HUES64 (cell line): ENCODE measurements around the gene TAGLN.

Experiments used
- H3K27ac ChIP-seq: 2 replicates; pipeline ENCODE4 v1.7.0; 2013; ENCODE audit warnings: low read depth, low read length, inconsistent platforms
- H3K27me3 ChIP-seq: 2 replicates; pipeline ENCODE4 v1.6.1; 2013; ENCODE audit warnings: mild to moderate bottlenecking, low read length; ENCODE audit not compliant: insufficient read depth
- H3K36me3 ChIP-seq: 2 replicates; pipeline ENCODE4 v1.6.1; 2013; ENCODE audit warnings: mild to moderate bottlenecking, low read length; ENCODE audit not compliant: insufficient read depth
- H3K4me1 ChIP-seq: 2 replicates; pipeline ENCODE4 v1.6.1; 2013; ENCODE audit warnings: mild to moderate bottlenecking, low read length, moderate library complexity; ENCODE audit not compliant: insufficient read depth
- H3K4me3 ChIP-seq: 2 replicates; pipeline ENCODE4 v1.5.1; 2013; ENCODE audit warnings: mild to moderate bottlenecking, low read length, moderate library complexity
- H3K9ac ChIP-seq: 2 replicates; pipeline ENCODE4 v1.6.1; 2013; ENCODE audit warnings: mild to moderate bottlenecking, low read depth, low read length
- H3K9me3 ChIP-seq: 2 replicates; pipeline ENCODE4 v1.6.1; 2013; ENCODE audit warnings: low read depth, low read length; ENCODE audit not compliant: insufficient read depth
- WGBS: fragments of 150-250, 120-280 bp; methylation state at CpG from one replicate; pipeline ENCODE4 v1.1.7; 2013; ENCODE audit warnings: missing lambda C conversion rate; 5-methylcytosine and 5-hydroxymethylcytosine counted together

The TAGLN gene

DNA sequence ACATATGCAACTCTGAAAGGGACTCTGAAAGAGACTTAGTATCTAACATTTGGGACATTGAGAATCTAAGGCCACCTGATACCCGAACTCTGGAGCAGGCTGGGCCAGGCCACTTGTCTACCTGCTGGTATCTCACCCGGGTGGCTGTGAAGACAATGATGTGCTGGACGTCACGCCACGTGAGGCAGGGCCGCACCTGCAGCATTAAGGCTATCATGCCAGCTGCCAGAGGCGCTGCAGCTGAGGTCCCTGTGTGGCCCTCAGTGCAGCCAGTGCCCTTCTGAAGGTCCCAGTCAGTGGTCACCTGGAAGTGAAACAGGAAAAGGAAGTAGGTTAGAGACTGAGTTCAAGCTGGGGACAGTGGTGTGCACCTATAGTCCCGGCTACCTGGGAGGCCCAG, 20.3 kb downstream of the TAGLN start:
- H3K4me3 ChIP-seq, result no peak overlapping the region
- H3K4me1 ChIP-seq, result peaks cover 11% of the 10 kb centered on the region; the same call in 1 of the 2 replicates
- no peak overlapping the region for H3K9ac ChIP-seq
- WGBS, result 94% methylated on average over 8 of the region's 8 CpGs
- peaks cover 67% of the 10 kb centered on the region for H3K36me3 ChIP-seq
- H3K27ac ChIP-seq, result no peak overlapping the region
- no peaks in the 10 kb centered on the region for H3K9me3 ChIP-seq
- no peaks in the 10 kb centered on the region for H3K27me3 ChIP-seq

DNA sequence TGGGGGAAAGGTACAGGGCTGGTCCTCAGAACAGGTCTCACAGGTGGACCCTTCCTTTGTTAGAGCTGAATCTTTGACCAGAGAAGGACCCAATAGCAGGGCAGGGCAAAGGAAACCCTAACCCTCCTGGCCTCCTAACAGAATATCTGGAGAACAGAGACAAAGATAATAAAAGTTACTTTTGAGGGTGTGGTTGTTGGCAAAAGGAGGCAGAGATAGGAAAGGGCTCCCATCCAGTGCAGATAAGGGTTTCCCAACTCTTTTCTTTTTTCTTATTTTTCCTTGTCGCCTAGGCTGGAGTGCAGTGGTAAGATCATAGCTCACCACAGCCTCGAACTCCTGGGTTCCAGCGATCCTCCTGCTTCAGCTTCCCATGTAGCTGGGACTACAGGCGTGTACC, 20.8 kb downstream of the TAGLN start:
- WGBS, result 96% methylated on average over 4 of the region's 4 CpGs
- no peak overlapping the region for H3K27ac ChIP-seq
- H3K4me1 ChIP-seq, result peaks cover 11% of the 10 kb centered on the region; the same call in 1 of the 2 replicates
- H3K36me3 ChIP-seq, result peaks cover 68% of the 10 kb centered on the region
- H3K9ac ChIP-seq, result no peak overlapping the region
- no peak overlapping the region for H3K4me3 ChIP-seq
- H3K9me3 ChIP-seq, result no peaks in the 10 kb centered on the region
- no peaks in the 10 kb centered on the region for H3K27me3 ChIP-seq

DNA sequence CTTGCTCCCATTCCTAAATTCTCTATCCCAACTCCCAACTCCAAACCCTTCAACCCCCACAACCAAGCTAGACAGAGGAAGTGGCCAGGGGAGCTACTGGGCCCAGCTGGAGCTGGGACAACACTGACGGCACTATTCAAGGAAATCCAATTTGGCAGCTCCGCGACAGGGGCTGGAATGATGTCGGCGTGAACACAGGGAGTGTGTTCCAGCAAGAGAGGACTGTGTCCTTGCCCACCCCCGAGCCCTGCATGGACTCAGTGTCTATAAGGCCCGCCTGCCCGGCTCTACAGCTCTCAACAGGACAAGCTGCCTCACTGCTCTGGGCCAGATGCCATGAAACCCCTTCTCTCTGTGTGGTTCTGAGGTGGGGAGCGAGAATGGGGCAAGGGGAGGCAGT, 21.4 kb downstream of the TAGLN start:
- H3K27ac ChIP-seq, result no peak overlapping the region
- no peak overlapping the region for H3K9ac ChIP-seq
- H3K9me3 ChIP-seq, result no peaks in the 10 kb centered on the region
- H3K4me1 ChIP-seq, result peaks cover 11% of the 10 kb centered on the region; the same call in 1 of the 2 replicates
- H3K4me3 ChIP-seq, result no peak overlapping the region
- H3K36me3 ChIP-seq, result peaks cover 72% of the 10 kb centered on the region
- H3K27me3 ChIP-seq, result no peaks in the 10 kb centered on the region
- 93% methylated on average over 9 of the region's 9 CpGs for WGBS

DNA sequence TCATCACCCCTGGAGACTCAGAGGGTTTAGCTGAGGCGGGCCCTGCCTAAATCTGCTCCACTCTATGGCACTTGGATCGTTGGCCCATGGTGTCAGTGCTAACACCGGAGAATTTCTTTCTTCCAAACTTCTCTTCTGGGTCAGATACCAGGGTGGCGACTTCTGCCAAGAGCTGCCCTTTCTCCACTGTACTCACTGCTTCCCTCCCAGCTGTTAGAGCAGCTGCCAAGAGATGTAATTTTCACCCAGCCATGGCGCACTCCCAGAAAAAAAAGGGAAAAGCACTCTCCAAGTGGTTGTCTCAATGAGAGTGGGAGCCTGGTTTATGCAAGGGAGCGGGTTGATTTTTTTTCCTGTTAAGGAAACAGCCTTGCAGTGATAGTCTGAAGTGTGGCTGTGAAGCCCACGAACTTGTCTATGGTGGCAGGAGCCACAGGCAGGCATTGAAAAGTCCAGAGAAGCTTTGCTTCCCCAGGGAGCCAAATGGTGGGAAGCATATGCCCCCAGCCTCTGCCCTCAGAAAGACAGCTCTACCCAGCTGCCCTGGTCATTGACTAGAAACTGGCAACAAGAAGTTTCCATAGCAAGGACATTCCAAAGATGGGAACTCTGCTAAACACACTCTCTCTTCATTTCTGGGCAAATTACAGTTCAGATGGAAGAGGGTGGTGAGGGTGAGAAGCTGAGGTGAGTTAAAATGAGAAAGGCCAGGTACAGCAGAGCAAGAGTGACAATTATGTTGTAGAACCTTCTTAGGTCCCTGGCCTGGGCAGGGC, 22.0 kb downstream of the TAGLN start:
- 87% methylated on average over 7 of the region's 7 CpGs for WGBS
- H3K9ac ChIP-seq, result no peak overlapping the region
- H3K9me3 ChIP-seq, result no peaks in the 10 kb centered on the region
- peak overlapping the region; percentile 25; the same call in 1 of the 2 replicates for H3K27ac ChIP-seq
- H3K36me3 ChIP-seq, result peaks cover 77% of the 10 kb centered on the region
- no peak overlapping the region for H3K4me3 ChIP-seq
- H3K27me3 ChIP-seq, result no peaks in the 10 kb centered on the region
- peaks cover 11% of the 10 kb centered on the region; the same call in 1 of the 2 replicates for H3K4me1 ChIP-seq

DNA sequence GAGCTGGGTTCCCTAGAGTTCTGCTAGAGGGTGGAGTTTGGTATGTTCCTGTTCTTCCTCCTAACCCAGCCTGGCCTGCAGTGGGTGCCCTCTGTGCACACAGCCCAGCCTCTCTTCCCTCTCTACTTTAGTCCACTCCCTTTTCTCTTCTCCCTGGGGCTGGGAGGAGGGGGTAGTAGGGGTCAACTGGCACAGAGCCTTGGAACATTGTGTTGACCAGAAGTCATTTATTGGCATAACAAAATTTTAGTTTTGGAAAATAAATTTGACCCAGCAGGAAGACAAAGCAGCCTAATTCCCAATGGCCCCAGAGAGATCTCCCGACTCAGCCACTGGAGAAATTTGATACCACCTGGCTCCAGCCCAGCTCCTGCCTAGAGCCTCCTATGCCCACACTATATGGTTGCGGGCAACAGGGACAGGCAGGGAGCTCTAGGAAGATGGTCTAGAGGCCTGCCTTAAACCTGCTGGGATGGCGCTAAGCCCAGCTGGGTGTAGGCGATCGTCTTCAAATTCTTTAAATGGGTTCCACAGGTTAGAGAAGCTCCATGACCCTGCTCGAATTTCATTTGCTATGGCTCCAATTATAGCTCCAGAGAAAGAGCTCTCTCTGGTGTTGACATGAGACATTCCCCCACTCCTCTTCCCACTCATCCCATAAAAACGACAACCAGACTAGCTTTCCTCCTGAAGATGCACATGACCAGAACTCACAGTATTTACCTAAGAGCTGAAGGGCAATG, 22.8 kb downstream of the TAGLN start:
- H3K27ac ChIP-seq, result peak overlapping the region; percentile 25; the same call in 1 of the 2 replicates

DNA sequence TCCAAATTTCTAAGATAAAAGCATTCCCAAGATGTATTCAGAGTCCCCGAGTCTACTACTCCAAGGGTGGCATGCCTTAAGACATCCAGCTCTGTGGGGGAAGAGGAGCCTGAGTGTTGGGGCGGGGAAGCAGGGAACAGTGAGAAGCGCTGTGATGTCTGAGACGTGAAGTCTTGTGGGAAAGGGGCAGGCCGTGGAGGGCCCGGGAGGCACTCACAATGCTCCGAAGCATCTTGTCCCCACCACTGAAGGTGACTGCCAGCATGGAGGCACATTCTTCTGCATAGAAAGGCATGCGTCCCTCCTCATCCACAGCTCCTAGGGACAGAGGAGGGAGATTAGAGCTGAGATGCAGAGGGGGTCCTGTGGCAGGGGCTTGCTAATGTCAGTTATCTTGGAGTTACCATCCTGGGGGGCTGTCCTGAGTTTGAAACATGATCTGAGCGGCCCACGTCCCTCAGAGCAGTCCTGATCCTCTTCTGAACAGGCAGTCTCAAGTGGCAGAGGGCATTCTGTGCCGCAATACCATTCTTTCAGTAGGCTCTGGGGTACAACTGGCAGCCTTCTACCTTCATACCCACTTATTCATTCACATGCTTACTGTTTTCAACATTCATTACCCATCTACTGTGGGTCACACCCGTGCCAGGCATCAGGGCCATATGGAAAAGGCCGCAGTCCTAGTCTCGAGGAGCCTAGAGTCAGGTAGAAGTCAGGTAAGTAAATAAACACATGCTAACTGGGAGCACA, 24.0 kb downstream of the TAGLN start:
- no peak overlapping the region for H3K9ac ChIP-seq
- no peaks in the 10 kb centered on the region for H3K9me3 ChIP-seq
- H3K4me1 ChIP-seq, result peaks cover 11% of the 10 kb centered on the region; the same call in 1 of the 2 replicates
- no peak overlapping the region for H3K4me3 ChIP-seq
- 87% methylated on average over 14 of the region's 14 CpGs for WGBS
- H3K36me3 ChIP-seq, result peaks cover 76% of the 10 kb centered on the region
- H3K27me3 ChIP-seq, result no peaks in the 10 kb centered on the region
- no peak overlapping the region for H3K27ac ChIP-seq

More for the DNA sequence above, 22.8 kb downstream of the TAGLN start:
- H3K9ac ChIP-seq, result no peak overlapping the region
- H3K36me3 ChIP-seq, result peaks cover 78% of the 10 kb centered on the region
- no peaks in the 10 kb centered on the region for H3K27me3 ChIP-seq
- H3K4me1 ChIP-seq, result peaks cover 11% of the 10 kb centered on the region; the same call in 1 of the 2 replicates
- no peaks in the 10 kb centered on the region for H3K9me3 ChIP-seq
- 83% methylated on average over 7 of the region's 7 CpGs for WGBS
- H3K4me3 ChIP-seq, result no peak overlapping the region

DNA sequence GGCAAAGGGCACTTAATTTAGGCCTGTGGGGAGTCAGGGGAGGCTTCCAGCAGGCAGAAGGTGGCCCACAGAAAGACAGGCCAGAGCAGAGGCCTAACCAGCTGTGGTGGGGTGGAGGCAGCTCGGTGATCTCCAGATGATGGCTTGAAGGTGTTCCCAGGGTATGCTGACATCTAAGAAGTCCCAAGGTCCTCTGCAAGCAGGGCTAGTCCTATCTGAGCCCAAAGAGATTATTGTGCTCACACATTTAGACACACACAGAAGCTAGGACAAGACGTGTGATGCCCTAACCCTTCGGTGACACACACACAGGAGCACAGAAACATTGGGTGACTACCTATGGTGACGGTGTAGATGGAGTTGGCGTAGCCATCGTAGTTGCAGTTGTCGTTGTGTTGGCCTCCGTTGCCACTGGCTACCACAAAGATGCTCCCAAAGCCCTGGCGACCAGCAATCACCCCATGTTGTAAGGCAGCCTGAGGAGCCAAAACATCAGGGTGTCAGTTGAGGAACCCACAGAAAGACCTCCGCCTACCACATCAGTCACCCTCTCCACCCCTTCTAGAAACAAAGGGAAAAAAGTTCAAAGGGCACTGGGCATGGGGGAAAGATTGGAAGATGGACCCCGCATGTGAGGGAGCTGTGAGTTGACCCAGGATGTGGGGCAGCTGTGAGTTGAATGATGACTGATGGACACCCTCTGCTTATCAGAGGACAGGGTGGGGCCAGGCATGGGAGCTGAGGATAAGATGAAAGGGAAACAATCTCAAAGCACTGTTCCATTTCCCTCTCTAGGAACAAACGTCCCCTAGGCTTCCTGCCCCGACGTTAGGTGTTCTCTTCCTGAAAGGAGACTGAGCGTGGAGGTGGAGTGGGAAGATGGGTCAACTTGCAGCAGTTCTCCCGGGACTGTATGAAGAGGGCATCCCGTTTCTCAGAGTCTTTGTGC, 24.8 kb downstream of the TAGLN start:
- Histone ChIP-seq H3K9ac (no peak overlapping the region), H3K4me1 (peaks cover 11% of the 10 kb centered on the region; the same call in 1 of the 2 replicates), H3K4me3 (no peak overlapping the region), H3K27ac (no peak overlapping the region), H3K27me3 (no peaks in the 10 kb centered on the region), H3K9me3 (no peaks in the 10 kb centered on the region), H3K36me3 (peaks cover 73% of the 10 kb centered on the region)
- WGBS, result 91% methylated on average over 17 of the region's 17 CpGs

DNA sequence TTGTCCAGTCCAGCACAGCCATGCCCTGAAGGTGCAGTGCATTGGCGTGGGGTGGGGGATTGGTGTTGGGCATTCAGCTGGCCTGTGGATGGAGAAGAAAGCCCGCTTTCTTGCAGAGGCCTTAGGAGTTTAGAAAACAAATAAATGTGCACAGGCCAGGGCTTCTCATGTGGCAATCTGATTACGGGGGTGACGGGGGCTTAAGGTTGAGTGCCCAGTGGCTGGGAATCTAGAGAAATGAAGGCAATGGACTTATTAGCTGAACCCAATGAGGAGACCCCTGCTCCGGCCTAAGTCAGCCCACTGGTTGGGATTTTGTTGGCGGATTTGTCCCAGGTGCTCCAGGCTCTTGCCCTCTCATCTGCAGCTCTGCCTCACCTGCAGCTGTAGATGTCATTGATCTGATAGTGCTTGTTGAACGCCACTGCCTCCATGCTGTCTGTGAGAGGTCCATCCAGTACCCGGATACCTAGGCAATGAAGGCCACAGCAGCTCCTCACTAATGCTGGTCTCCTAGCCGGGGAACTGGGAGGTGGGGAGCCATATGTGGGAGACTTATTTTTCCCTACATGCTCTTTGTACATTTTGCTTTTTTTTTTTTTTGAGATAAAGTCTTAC, 26.5 kb downstream of the TAGLN start:
- Histone ChIP-seq H3K4me1 (peaks cover 11% of the 10 kb centered on the region; the same call in 1 of the 2 replicates), H3K27me3 (no peaks in the 10 kb centered on the region), H3K36me3 (peaks cover 67% of the 10 kb centered on the region), H3K9ac (no peak overlapping the region), H3K27ac (no peak overlapping the region), H3K9me3 (no peaks in the 10 kb centered on the region), H3K4me3 (no peak overlapping the region)
- WGBS, result 95% methylated on average over 9 of the region's 9 CpGs

DNA sequence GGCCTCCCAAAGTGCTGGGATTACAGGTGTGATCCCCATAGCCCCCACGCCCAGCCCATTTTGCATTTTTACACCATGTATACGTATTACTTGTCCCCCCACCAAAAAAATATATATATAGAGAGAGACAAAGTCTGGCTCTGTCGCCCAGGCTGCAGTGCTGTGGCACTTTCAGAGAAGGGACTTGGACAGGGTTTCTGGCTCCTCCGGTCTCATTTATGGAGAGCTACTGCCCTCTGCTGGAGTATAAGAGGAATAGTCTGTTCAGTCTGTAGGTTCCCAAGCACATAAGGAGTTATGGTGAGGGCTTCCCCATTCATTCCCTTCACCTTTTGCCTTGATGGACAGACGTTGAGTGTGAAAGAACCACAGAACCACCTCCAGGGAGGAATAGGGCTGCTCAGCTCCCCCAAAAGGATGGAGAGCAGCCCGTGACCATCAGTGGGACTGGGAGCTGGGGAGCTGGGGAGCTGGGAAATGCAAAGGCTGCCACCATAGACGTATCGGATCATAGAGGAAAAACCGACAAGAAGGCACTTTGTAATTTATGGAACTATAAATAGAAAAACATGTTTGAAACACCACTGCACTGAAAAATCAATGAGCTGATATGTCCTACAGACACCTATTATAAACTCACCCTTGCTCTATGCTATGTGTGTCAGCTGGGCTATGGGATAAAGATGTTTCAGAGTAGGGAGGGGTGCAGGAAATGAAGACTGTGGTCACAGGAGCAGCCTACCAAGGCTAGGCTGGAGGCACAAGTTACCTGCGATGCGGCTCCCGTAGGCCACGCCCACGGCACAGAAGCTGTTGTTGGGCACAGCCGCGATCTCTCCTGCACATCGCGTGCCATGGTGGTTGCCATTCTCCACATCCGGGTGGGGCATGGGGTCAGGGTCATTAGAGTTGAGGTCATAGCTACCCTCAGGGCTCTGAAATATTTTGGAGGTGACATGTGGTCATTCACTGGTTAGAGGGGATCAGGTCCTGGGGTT, 27.5 kb downstream of the TAGLN start:
- Histone ChIP-seq H3K27ac (no peak overlapping the region), H3K36me3 (peaks cover 59% of the 10 kb centered on the region), H3K9me3 (no peaks in the 10 kb centered on the region), H3K4me3 (no peak overlapping the region), H3K4me1 (peaks cover 16% of the 10 kb centered on the region), H3K9ac (no peak overlapping the region), H3K27me3 (no peaks in the 10 kb centered on the region)
- WGBS, result 78% methylated on average over 18 of the region's 19 CpGs
